Activated T-cell treated with anti-CD3 and anti-CD28 coated beads, Interleukin-2, amount 50 U/mL, for 1 hour (primary cell): Measurements from ENCODE around the gene RUFY2.
"Not testable (repeated sequence)": the region's sequence is repeated elsewhere in the genome, so short reads cannot be mapped to it uniquely, and the experiment has no call there.

ENCODE experiments used
- DNase-seq: peaks from one replicate; pipeline ENCODE4 v3.0.0-alpha.2; 2020

The RUFY2 gene

GRCh38 chr10:68406815-68407548, at the start of gene RUFY2:
Gene RUFY2, minus strand, starts transcription at chr10:68407277. Its CDS starts 88 bp downstream, at chr10:68407189.
- DNase-seq, result peak; percentile 86

- not testable (repeated sequence) for DNase-seq
These were observed 42.6 kb upstream of the RUFY2 start for GRCh38 chr10:68449698-68450097.

- no peak for DNase-seq
These were observed 39.1 kb upstream of the RUFY2 start for GRCh38 chr10:68446179-68446578.

GRCh38 chr10:68442971-68443370, 35.9 kb upstream of the RUFY2 start:
- no peak for DNase-seq

- no peak for DNase-seq
These were observed 33.8 kb upstream of the RUFY2 start for GRCh38 chr10:68440898-68441297.

- DNase-seq, result no peak
These were observed 28.7 kb upstream of the RUFY2 start for GRCh38 chr10:68435803-68436202.

GRCh38 chr10:68434657-68435056, 27.6 kb upstream of the RUFY2 start:
- no peak for DNase-seq

GRCh38 chr10:68428396-68429104, 21.5 kb upstream of the RUFY2 start:
- DNase-seq, result no peak

GRCh38 chr10:68424454-68425014, 17.5 kb upstream of the RUFY2 start:
- DNase-seq, result no peak

- DNase-seq, result peak; percentile 39
These were observed 16.4 kb upstream of the RUFY2 start for GRCh38 chr10:68423522-68423921.

- no peak for DNase-seq
These were observed 12.3 kb upstream of the RUFY2 start for GRCh38 chr10:68419376-68419775.

GRCh38 chr10:68408898-68409518, 1.9 kb upstream of the RUFY2 start:
- no peak for DNase-seq

- no peak for DNase-seq
These were observed 814 bp downstream of the RUFY2 start for GRCh38 chr10:68406111-68406814.

- DNase-seq, result no peak
These were observed 3.4 kb downstream of the RUFY2 start for GRCh38 chr10:68403701-68404100.

- DNase-seq, result no peak
These were observed 4.8 kb downstream of the RUFY2 start for GRCh38 chr10:68402276-68402675.

GRCh38 chr10:68397005-68397404, 10.1 kb downstream of the RUFY2 start:
- DNase-seq, result no peak

GRCh38 chr10:68385740-68386139, 21.3 kb downstream of the RUFY2 start:
- no peak for DNase-seq

GRCh38 chr10:68371604-68372003, 35.5 kb downstream of the RUFY2 start:
- no peak for DNase-seq

- DNase-seq, result no peak
These were observed 40.0 kb downstream of the RUFY2 start for GRCh38 chr10:68367121-68367520.

- no peak for DNase-seq
These were observed 40.5 kb downstream of the RUFY2 start for GRCh38 chr10:68366600-68366999.

GRCh38 chr10:68365611-68366010, 41.5 kb downstream of the RUFY2 start:
- DNase-seq, result no peak

- no peak for DNase-seq
These were observed 42.8 kb downstream of the RUFY2 start for GRCh38 chr10:68364101-68364886.
